Tibial nerve (tissue), 4 donors: ENCODE measurements around the gene LGSN.
"Not testable (repeated sequence)": the region's sequence is repeated elsewhere in the genome, so short reads cannot be mapped to it uniquely, and the experiment has no call there.

ENCODE experiments used
- CTCF ChIP-seq, 5 experiments: fragments of 200-600 bp in 3 of 5; fragments of 450-650 bp in 2 of 5; sonication (generic) in 3 of 5; IDR thresholded peaks; one replicate each; pipeline ENCODE4 v1.5.1; 2016 to 2019; ENCODE audit warnings: antibody characterized with exemption in 5 of 5, mild to moderate bottlenecking in 3 of 5, moderate library complexity in 2 of 5
- EP300 ChIP-seq, 2 donors: sonication (generic); formaldehyde crosslinking; IDR thresholded peaks; one replicate each; pipeline ENCODE4 v1.6.1; 2017; ENCODE audit warnings: antibody characterized with exemption in 2 of 2, mild to moderate bottlenecking in 1 of 2
- POLR2A ChIP-seq, 2 donors: fragments of 450-650 bp; IDR thresholded peaks; one replicate each; pipeline ENCODE4 v1.6.1; 2017; ENCODE audit warnings: antibody characterized with exemption in 2 of 2, mild to moderate bottlenecking in 2 of 2, moderate library complexity in 2 of 2

DNA sequence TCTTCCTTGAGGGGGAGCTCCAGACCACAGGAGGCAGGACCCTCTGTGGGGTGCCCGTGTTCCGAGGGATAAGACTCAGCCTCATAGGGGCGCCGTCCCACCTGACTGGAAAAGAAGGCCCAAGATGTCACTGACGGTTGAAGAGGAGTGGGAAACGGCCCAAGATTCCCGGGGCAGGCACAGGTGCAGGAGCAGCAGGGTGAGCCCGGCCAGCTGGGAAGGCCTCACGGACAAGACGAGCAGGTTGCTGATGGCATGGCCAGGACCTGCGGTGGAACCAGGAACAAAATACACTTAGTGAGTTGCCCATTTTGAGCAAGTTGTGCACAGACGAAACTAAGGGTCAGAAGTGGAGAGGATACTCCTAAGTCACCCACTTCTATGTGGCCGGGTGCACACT lies 89.8 kb downstream of the LGSN start:
- TF ChIP-seq CTCF, POLR2A, EP300 (IDR thresholded peaks at IDR 0.05): not testable (repeated sequence)
